Measurements from ENCODE around the gene SENP8.

SENP8 gene

GRCh38 chr15:72155635-72156616 is 37.7 kb downstream of the SENP8 start:
- Histone ChIP-seq H3K9ac (ENCODE audit: low read depth, low read length) (no peak overlapping the region; the same call in 1 of the 2 replicates), H3K36me3 (ENCODE audit: insufficient read depth, low read length) (no peaks in the 10 kb centered on the region), H3K4me1 (ENCODE audit: insufficient read depth, low read length) (no peaks in the 10 kb centered on the region), H3K9me3 (ENCODE audit: control insufficient read depth, insufficient read depth, low read length) (no peaks in the 10 kb centered on the region)

GRCh38 chr15:72156928-72157327 is 38.7 kb downstream of the SENP8 start:
- no peaks in the 10 kb centered on the region for H3K4me1 ChIP-seq (ENCODE audit: insufficient read depth, low read length)
- no peak overlapping the region for H3K9ac ChIP-seq (ENCODE audit: low read depth, low read length)
- no peaks in the 10 kb centered on the region for H3K9me3 ChIP-seq (ENCODE audit: control insufficient read depth, insufficient read depth, low read length)
- H3K36me3 ChIP-seq (ENCODE audit: insufficient read depth, low read length) = no peaks in the 10 kb centered on the region

- H3K9me3 ChIP-seq (ENCODE audit: control insufficient read depth, insufficient read depth, low read length) = no peaks in the 10 kb centered on the region
- no peaks in the 10 kb centered on the region for H3K4me1 ChIP-seq (ENCODE audit: insufficient read depth, low read length)
- H3K9ac ChIP-seq (ENCODE audit: low read depth, low read length) = no peak overlapping the region
- no peaks in the 10 kb centered on the region for H3K36me3 ChIP-seq (ENCODE audit: insufficient read depth, low read length)
These were observed 42.6 kb downstream of the SENP8 start for GRCh38 chr15:72160696-72161245.

- Histone ChIP-seq H3K9me3 (ENCODE audit: control insufficient read depth, insufficient read depth, low read length) (no peaks in the 10 kb centered on the region), H3K36me3 (ENCODE audit: insufficient read depth, low read length) (no peaks in the 10 kb centered on the region), H3K9ac (ENCODE audit: low read depth, low read length) (no peak overlapping the region), H3K4me1 (ENCODE audit: insufficient read depth, low read length) (no peaks in the 10 kb centered on the region)
These were observed 43.3 kb downstream of the SENP8 start for GRCh38 chr15:72161361-72162132.

- H3K9me3 ChIP-seq (ENCODE audit: control insufficient read depth, insufficient read depth, low read length) = no peaks in the 10 kb centered on the region
- H3K9ac ChIP-seq (ENCODE audit: low read depth, low read length) = no peak overlapping the region
- no peaks in the 10 kb centered on the region for H3K4me1 ChIP-seq (ENCODE audit: insufficient read depth, low read length)
- H3K36me3 ChIP-seq (ENCODE audit: insufficient read depth, low read length) = no peaks in the 10 kb centered on the region
These were observed 44.4 kb downstream of the SENP8 start for GRCh38 chr15:72162569-72162968.

GRCh38 chr15:72163719-72164118 is 45.5 kb downstream of the SENP8 start:
- Histone ChIP-seq H3K9ac (ENCODE audit: low read depth, low read length) (no peak overlapping the region), H3K36me3 (ENCODE audit: insufficient read depth, low read length) (no peaks in the 10 kb centered on the region), H3K9me3 (ENCODE audit: control insufficient read depth, insufficient read depth, low read length) (no peaks in the 10 kb centered on the region), H3K4me1 (ENCODE audit: insufficient read depth, low read length) (peaks cover 8% of the 10 kb centered on the region)

- peaks cover 12% of the 10 kb centered on the region for H3K4me1 ChIP-seq (ENCODE audit: insufficient read depth, low read length)
- H3K9me3 ChIP-seq (ENCODE audit: control insufficient read depth, insufficient read depth, low read length) = no peaks in the 10 kb centered on the region
These were observed 48.7 kb downstream of the SENP8 start for GRCh38 chr15:72166716-72167417.

GRCh38 chr15:72167445-72167844 is 49.2 kb downstream of the SENP8 start:
- peaks cover 12% of the 10 kb centered on the region for H3K4me1 ChIP-seq (ENCODE audit: insufficient read depth, low read length)
- H3K9me3 ChIP-seq (ENCODE audit: control insufficient read depth, insufficient read depth, low read length) = no peaks in the 10 kb centered on the region
- H3K9ac ChIP-seq (ENCODE audit: low read depth, low read length) = no peak overlapping the region

More at GRCh38 chr15:72166716-72167417, 48.7 kb downstream of the SENP8 start:
- no peaks in the 10 kb centered on the region for H3K36me3 ChIP-seq (ENCODE audit: insufficient read depth, low read length)
- no peak overlapping the region for H3K9ac ChIP-seq (ENCODE audit: low read depth, low read length)

GRCh38 chr15:72168131-72168807 is 50.1 kb downstream of the SENP8 start:
- Histone ChIP-seq H3K9ac (ENCODE audit: low read depth, low read length) (no peak overlapping the region), H3K36me3 (ENCODE audit: insufficient read depth, low read length) (no peaks in the 10 kb centered on the region), H3K9me3 (ENCODE audit: control insufficient read depth, insufficient read depth, low read length) (no peaks in the 10 kb centered on the region), H3K4me1 (ENCODE audit: insufficient read depth, low read length) (peaks cover 12% of the 10 kb centered on the region)

More at GRCh38 chr15:72167445-72167844, 49.2 kb downstream of the SENP8 start:
- no peaks in the 10 kb centered on the region for H3K36me3 ChIP-seq (ENCODE audit: insufficient read depth, low read length)

GRCh38 chr15:72168808-72169190 is 50.6 kb downstream of the SENP8 start:
- no peak overlapping the region for H3K9ac ChIP-seq (ENCODE audit: low read depth, low read length)
- no peaks in the 10 kb centered on the region for H3K36me3 ChIP-seq (ENCODE audit: insufficient read depth, low read length)
- peaks cover 12% of the 10 kb centered on the region for H3K4me1 ChIP-seq (ENCODE audit: insufficient read depth, low read length)
- H3K9me3 ChIP-seq (ENCODE audit: control insufficient read depth, insufficient read depth, low read length) = no peaks in the 10 kb centered on the region

GRCh38 chr15:72169236-72169920 is 51.2 kb downstream of the SENP8 start:
- Histone ChIP-seq H3K9me3 (ENCODE audit: control insufficient read depth, insufficient read depth, low read length) (no peaks in the 10 kb centered on the region), H3K9ac (ENCODE audit: low read depth, low read length) (no peak overlapping the region), H3K36me3 (ENCODE audit: insufficient read depth, low read length) (no peaks in the 10 kb centered on the region), H3K4me1 (ENCODE audit: insufficient read depth, low read length) (peaks cover 12% of the 10 kb centered on the region)

- Histone ChIP-seq H3K9me3 (ENCODE audit: control insufficient read depth, insufficient read depth, low read length) (no peaks in the 10 kb centered on the region), H3K9ac (ENCODE audit: low read depth, low read length) (no peak overlapping the region), H3K36me3 (ENCODE audit: insufficient read depth, low read length) (no peaks in the 10 kb centered on the region), H3K4me1 (ENCODE audit: insufficient read depth, low read length) (peaks cover 12% of the 10 kb centered on the region)
These were observed 51.9 kb downstream of the SENP8 start for GRCh38 chr15:72169921-72170611.

- no peak overlapping the region for H3K9ac ChIP-seq (ENCODE audit: low read depth, low read length)
- H3K36me3 ChIP-seq (ENCODE audit: insufficient read depth, low read length) = no peaks in the 10 kb centered on the region
- H3K9me3 ChIP-seq (ENCODE audit: control insufficient read depth, insufficient read depth, low read length) = no peaks in the 10 kb centered on the region
- peaks cover 12% of the 10 kb centered on the region for H3K4me1 ChIP-seq (ENCODE audit: insufficient read depth, low read length)
These were observed 52.5 kb downstream of the SENP8 start for GRCh38 chr15:72170691-72171090.
